Smooth muscle cell (in vitro differentiated cells): ENCODE results near the gene CHCHD6. TPM values are rescaled to one million over a fixed set of nuclear protein-coding genes. Genes with fewer than 3 reads are reported as not detected.

Experiments used
- DNase-seq: peaks from one replicate; lab custom pipeline; 2025; ENCODE audit not compliant: unreplicated experiment; lab: John Stamatoyannopoulos, UW
- H2AFZ ChIP-seq: fragments of 200-600 bp; sonication (generic); 2 replicates; pipeline ENCODE4 v1.6.0; 2016; ENCODE audit warnings: antibody characterized with exemption, low read depth, mild to moderate bottlenecking
- H3F3A ChIP-seq: fragments of 200-600 bp; sonication (generic); 2 replicates; pipeline ENCODE4 v1.6.0; 2017; ENCODE audit warnings: antibody characterized with exemption, low read depth
- H3K27ac ChIP-seq: fragments of 200-600 bp; sonication (generic); 2 replicates; pipeline ENCODE4 v1.5.1; 2016; ENCODE audit warnings: low read depth, mild to moderate bottlenecking
- H3K27me3 ChIP-seq: fragments of 200-600 bp; sonication (generic); 2 replicates; pipeline ENCODE4 v1.6.1; 2016; ENCODE audit warnings: low read depth, mild to moderate bottlenecking
- H3K36me3 ChIP-seq: fragments of 200-600 bp; sonication (generic); 2 replicates; pipeline ENCODE4 v1.5.1; 2016; ENCODE audit warnings: low read depth
- H3K4me1 ChIP-seq: fragments of 200-600 bp; sonication (generic); 2 replicates; pipeline ENCODE4 v1.5.1; 2016; ENCODE audit warnings: low read depth
- H3K4me2 ChIP-seq: fragments of 200-600 bp; sonication (generic); 2 replicates; pipeline ENCODE4 v1.6.0; 2016; ENCODE audit warnings: mild to moderate bottlenecking
- H3K4me3 ChIP-seq: fragments of 200-600 bp; sonication (generic); 2 replicates; pipeline ENCODE4 v1.5.1; 2016; ENCODE audit warnings: mild to moderate bottlenecking
- H3K79me2 ChIP-seq: fragments of 200-600 bp; sonication (generic); 2 replicates; pipeline ENCODE4 v1.6.0; 2016; ENCODE audit warnings: low read depth, mild to moderate bottlenecking
- H3K9ac ChIP-seq: fragments of 200-600 bp; sonication (generic); 2 replicates; pipeline ENCODE4 v1.6.0; 2016; ENCODE audit warnings: low read depth
- H3K9me3 ChIP-seq: fragments of 200-600 bp; sonication (generic); replicated peaks from 2 replicates; pipeline ENCODE4 v1.5.1; 2016; ENCODE audit warnings: low read depth
- H4K20me1 ChIP-seq: fragments of 200-600 bp; sonication (generic); 2 replicates; pipeline ENCODE4 v1.6.0; 2016; ENCODE audit warnings: low read depth
- WGBS: methylation state at CpG from one replicate; pipeline ENCODE4 v1.1.7; 2016; ENCODE audit warnings: low lambda C conversion rate; 5-methylcytosine and 5-hydroxymethylcytosine counted together
- polyA plus RNA-seq: library from polyadenylated mRNA; unstranded; fragments of >200 nt; fragmentation: Nextera tagmentation; extraction: Ambion mirVana; gene quantifications from 2 replicates; pipeline ENCODE4 v1.2.1, GENCODE V29; 2016
- total RNA-seq: library from RNA; depleted of rRNA; stranded (reverse); fragments of >200 nt; gene quantifications from 2 replicates; pipeline ENCODE4 v1.2.3, GENCODE V29; 2014
- TF ChIP-seq, protein P1 (sequence below): fragments of 200-600 bp; sonication (generic); IDR thresholded peaks from 2 replicates; pipeline ENCODE4 v1.5.1; 2017; ENCODE audit warnings: borderline replicate concordance, mild to moderate bottlenecking, antibody characterized with exemption; ENCODE audit not compliant: insufficient read depth, poor library complexity, severe bottlenecking

CHCHD6 gene
- total and polyA plus RNA-seq, 2 experiments from 2014 or later = 6.7 to 27.2 TPM

DNA sequence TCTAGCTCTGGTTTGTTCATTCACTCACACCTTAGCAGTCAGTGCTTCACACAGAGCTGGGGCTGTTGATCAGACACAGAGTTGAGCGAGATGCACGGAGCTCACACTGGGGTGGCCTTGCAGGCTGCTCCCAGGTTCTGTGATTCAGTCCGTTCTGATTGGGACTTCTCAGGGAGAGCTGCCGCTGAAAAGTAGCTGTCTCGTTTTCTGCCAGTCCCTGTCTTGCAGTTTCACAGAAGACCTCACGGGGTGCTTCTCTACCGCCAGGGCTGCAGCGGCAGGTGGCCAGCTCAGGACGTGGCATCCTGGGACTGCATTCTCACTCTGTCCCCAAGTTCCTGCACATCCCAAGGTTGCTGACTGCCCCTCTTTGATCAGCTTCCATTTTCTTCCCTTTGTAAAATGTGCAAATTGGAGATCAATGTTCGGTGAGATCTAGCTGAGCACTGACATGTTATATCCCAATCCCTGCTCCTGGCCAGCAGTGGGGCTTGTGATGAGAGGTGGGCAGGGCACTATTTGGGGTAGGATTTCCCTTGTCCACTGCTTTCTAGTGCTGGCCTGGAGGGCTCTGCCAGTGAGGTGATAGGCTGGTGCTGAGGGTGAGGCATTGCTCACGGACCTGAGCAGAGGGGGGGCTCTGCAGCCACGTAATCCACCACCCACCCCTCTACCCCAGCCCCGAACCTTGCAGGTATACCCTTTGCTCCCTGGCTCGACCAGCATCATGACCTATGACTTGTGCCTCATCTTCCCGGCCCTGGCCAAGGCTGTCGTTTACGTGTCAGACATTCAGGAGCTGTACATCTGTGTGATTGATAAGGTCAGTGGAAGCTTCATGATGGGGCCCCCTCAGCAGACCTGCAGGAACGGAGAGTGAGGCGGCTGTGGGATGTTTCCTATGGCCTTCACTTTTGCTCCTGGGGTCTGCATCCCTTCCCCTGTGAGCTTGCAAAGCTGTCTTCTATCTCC, 43.8 kb upstream of the CHCHD6 start:
- Histone ChIP-seq H3K27ac (no peak overlapping the region), H3K9ac (no peak overlapping the region), H3K27me3 (peaks cover 27% of the 10 kb centered on the region), H3K4me3 (no peak overlapping the region), H4K20me1 (no peaks in the 10 kb centered on the region), H3K36me3 (no peaks in the 10 kb centered on the region), H3K79me2 (no peaks in the 10 kb centered on the region), H3K9me3 (no peaks in the 10 kb centered on the region), H3F3A (no peaks in the 10 kb centered on the region), H3K4me1 (no peaks in the 10 kb centered on the region), H3K4me2 (no peak overlapping the region), H2AFZ (no peak overlapping the region)
- TF ChIP-seq, protein P1, sequence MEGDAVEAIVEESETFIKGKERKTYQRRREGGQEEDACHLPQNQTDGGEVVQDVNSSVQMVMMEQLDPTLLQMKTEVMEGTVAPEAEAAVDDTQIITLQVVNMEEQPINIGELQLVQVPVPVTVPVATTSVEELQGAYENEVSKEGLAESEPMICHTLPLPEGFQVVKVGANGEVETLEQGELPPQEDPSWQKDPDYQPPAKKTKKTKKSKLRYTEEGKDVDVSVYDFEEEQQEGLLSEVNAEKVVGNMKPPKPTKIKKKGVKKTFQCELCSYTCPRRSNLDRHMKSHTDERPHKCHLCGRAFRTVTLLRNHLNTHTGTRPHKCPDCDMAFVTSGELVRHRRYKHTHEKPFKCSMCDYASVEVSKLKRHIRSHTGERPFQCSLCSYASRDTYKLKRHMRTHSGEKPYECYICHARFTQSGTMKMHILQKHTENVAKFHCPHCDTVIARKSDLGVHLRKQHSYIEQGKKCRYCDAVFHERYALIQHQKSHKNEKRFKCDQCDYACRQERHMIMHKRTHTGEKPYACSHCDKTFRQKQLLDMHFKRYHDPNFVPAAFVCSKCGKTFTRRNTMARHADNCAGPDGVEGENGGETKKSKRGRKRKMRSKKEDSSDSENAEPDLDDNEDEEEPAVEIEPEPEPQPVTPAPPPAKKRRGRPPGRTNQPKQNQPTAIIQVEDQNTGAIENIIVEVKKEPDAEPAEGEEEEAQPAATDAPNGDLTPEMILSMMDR = no peak
- no peak for DNase-seq
- 62% methylated on average over 18 of the region's 19 CpGs for WGBS

DNA sequence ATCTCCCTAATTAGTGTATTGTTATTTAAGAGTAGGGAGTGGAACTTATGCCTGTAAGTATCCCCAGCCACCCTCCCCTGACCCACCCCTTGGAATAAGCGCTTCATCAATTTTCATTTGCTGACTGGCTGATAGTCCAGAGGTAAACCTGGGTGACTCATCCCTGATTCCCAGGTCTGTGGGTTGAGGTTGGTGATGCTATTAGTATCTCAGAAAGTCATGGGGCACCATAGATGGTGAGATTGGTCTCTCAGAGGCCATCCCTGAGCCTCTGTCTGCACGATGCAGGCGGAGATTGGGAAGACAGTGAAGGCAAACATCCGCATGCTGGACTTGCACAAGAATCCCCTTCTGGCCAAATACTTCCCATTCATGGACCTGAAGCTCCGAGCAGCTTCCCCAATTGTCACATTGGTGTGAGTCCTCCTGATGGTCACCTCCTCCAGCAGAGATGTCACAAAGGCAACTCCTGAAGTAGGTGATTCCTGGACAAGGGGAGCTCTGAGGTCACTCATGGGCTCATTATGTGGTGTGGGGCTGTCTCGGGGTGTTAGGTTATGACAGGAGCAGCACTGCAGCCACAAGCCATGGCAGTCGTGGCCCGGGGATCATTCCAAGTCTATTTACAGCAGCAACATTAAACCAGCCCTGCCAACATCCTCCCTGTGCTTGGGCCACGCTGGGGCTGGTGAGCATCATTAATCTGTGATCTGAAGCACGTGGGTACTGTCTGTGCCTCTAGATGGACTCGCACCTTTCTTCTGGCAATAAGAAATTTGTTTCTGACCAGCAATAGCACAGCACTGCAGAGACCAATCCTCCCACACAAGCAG, 42.3 kb upstream of the CHCHD6 start:
- whole genome bisulfite sequencing = 83% methylated on average over 11 of the region's 11 CpGs
- Histone ChIP-seq H4K20me1 (no peaks in the 10 kb centered on the region), H3K4me3 (no peak overlapping the region), H3K79me2 (no peaks in the 10 kb centered on the region), H3F3A (no peaks in the 10 kb centered on the region), H3K36me3 (no peaks in the 10 kb centered on the region), H3K27ac (no peak overlapping the region), H3K27me3 (peaks cover 27% of the 10 kb centered on the region), H3K4me2 (no peak overlapping the region), H3K4me1 (no peaks in the 10 kb centered on the region), H3K9ac (no peak overlapping the region), H3K9me3 (no peaks in the 10 kb centered on the region), H2AFZ (no peak overlapping the region)
- TF ChIP-seq, protein P1 = no peak
- DNase-seq = no peak

DNA sequence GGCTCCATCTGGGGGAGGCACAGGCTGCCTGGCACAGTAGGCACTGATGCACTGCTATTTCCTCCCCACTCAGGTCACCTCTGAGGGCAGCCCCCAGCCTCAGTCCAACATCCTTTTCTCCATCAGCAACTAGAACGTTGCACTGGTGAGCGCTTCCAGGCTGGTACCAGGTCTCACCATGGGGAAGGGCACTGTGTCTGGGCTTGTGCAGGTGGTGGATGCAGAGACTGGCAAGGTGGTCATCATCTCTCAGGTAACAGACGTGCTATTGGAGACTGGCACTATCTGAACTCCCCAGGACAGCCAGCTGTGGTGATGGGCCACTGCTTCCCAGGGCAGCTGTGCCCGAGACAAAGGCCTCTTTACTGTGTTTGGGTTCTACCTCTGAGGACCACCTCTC, 40.8 kb upstream of the CHCHD6 start:
- no peaks in the 10 kb centered on the region for H3K4me1 ChIP-seq
- no peak overlapping the region for H3K9ac ChIP-seq
- no peaks in the 10 kb centered on the region for H3K9me3 ChIP-seq
- H3K27me3 ChIP-seq = peaks cover 27% of the 10 kb centered on the region
- no peaks in the 10 kb centered on the region for H4K20me1 ChIP-seq
- WGBS = 76% methylated on average over 4 of the region's 4 CpGs
- no peak for DNase-seq
- no peak overlapping the region for H3K4me3 ChIP-seq
- TF ChIP-seq, protein P1 = no peak
- no peak overlapping the region for H3K27ac ChIP-seq
- no peaks in the 10 kb centered on the region for H3K36me3 ChIP-seq
- no peaks in the 10 kb centered on the region for H3F3A ChIP-seq
- H3K4me2 ChIP-seq = no peak overlapping the region
- no peak overlapping the region for H2AFZ ChIP-seq
- H3K79me2 ChIP-seq = no peaks in the 10 kb centered on the region
